GM21360 (cell line): ENCODE measurements around the gene CALML6.

Source experiments
- ATAC-seq: cut with Tn5 transposase; IDR thresholded peaks from one replicate; pipeline ENCODE4 v1.9.1; 2021; ENCODE audit warnings: mild to moderate bottlenecking, moderate library complexity; ENCODE audit not compliant: unreplicated experiment

Gene CALML6

DNA sequence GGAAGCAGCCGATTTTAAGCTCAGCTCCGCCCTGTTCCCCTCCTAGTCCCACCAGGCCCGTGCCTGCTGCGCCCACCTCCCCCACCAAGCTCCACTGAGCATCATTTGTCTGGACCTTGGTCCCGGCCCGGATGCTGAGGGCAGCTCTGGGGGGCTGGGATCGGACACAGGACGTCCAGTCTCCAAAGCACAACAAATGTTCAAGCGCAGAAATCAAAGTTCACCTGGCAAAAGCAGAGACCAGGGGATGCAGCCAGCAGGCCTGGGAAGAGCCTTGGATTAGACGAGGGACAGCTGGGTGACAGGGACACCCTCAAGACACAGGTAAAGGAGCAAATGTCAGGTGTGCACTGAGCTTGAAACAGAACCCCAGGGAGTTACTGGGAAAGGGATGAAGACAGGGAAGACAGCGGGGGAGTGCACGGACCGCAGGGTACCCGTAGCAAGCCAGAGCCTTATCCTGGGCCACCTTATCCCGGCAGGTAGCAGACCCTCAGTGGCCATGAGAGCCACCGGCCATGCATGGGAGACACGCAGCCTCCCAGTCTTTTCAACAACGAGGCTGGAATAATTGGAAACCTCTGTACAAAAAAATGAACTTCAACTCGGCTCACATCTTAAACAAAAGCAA is 26.3 kb downstream of the CALML6 start:
- ATAC-seq, result no peak

DNA sequence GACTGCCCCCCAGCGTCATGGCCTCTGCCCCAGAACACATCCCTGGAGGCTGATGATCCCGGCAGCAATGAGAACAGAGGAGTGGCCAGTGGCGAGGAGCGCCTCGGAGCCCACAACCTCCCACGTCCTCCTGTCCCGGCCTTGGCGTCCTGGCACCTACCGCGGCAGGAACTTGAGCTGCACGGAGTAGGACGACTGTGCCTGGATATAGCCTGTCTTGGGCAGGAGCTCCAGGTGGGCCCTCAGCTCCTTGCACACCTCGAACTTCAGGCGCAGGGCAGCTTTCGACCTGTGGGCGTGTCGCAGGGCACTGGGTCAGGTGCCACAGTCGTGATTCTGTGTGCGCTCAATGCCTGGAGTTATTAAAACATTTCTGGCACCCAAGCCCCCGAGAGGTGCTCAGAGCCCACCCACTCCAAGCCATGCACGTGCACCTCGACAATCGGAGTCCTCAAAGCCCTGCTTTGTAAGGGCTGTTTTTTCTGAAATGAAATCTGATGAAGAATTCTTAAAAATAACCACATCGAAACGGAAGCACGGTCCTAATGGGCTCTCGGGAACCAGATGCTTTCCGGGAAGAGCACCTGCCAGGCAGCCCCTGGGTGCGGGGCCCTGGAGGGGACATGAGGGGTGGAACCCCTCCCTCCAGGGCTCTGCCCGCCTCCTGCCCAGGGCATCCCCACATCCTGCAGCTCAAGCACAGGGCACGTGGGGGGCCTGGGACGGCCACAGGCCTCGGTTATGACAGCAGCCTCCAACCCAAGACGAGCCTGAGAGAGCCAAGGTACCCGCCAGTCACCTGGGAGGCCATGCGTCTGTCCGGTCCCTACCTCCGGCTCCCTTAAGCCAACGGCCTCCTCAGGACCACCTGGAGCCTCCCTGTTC is 27.1 kb downstream of the CALML6 start:
- ATAC-seq, result no peak

DNA sequence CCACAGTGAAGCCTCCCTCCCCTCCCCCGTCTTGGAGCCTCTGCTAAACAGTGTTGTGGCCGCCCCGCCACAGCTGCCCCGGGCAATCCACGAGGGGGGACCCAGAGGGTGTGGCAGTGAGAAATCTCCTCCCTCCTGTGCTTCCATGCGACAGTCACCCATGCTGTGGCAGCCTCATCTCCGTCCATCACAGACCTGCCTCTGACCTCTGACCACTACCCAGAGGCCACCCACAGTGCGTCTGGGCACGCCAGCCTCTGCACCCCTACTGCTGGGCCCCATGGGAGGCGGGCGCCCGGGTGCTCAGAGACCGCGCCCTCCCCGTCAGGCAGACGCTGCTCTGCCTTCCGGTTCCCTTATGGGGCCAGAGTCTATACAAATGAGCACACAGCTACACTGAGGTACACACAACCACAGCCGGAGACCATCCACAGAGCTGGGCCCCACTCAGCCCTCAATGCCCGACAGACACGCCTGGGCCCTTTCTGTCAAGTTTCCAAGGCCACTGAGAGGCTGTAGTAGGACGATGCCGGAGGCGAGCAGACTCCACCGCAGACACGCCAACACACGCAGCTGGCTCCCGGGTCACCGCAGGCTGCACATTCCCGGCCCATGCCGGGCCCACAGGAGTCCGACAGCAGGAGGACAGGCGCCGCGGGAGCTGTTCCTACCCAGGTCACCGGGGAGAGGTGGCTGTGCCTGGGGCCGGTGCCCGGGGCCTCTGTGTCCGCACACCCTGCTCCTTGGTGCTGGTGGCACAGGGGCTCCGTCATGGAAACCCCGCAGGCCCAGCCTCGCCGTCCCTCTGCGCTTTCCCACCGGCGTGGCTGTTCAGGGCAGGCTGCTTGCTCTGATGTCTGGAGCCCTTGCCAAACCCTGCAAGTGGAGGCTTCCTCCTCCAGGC is 27.9 kb downstream of the CALML6 start:
- no peak for ATAC-seq

DNA sequence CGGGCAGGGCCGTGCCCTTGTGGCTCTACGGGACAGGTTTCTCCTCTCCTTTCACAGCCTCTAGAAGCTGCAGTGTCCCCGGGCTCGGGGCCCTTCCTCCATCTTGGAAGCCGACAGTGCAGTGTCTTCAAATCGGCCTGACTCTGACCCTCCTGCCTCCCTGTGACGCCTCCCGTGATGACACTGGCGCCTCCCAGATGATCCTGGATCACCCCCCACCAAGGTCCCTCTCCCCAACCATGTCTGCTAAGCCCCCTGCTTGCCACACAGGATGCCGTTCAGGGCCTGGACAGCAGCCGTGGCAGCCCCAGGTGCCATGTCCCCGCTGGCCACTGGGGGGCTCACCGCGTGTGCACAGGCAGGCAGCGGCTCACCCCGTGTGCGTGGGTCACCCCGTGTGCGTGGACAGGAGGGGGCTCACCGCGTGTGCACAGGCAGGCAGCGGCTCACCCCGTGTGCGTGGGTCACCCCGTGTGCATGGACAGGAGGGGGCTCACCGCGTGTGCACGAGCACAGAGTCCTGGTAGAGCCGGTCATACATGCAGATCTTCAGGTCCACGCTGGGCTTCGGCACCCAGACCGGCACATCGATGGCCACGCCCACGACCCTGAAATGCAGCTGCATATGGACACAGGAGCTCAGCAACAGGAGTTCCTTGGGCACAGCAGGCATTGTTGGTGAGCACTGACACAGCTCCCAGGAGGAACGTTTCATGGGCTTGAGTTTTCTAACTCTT is 28.9 kb downstream of the CALML6 start:
- ATAC-seq, result no peak

DNA sequence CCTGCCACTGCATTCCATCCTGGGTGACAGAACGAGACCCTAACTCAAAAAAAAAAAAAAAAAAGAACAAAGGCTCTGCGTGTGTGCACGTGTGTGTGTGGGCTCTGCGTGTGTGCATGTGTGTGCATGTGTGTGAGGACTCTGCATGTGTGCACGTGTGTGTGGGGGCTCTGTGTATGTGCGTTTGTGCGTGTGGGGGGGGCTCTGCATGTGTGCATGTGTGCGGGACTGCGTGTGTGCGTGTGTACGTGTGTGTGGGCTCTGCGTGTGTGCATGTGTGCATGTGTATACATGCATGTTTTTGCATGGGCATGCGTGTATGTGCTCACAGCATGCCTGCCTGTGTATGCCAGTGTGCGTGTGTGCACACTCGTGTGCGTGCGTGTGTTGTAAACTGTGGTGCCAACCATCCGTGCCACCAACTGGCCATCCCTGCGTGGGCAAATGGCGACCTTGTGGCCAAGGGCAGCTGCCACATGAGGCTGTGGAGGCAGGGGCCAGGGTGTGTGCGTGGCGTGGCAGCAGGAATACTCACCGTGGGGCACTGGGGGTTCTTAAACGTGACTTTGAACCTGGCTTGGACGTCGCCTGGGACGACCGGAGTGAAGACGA is 30.8 kb downstream of the CALML6 start:
- no peak for ATAC-seq

DNA sequence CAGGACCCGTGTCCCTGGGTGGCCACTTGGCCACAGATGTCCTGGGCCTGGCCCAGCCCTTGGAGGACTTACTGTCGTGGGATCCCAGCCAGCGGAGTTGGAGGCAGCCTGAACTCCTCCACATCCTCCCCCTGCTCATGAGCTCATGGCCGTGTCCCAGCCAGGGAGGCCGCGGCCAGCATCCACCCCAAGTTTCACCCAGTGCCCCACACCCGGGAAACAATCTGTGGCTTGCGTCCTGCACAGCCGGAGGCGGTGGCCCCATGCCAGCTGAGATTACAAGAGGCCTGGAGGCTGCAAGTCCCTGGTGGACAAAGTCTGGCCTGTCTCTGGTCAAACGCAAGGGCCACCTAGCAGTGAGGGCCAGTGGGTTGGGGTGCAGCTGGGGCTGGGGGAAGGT is 31.5 kb downstream of the CALML6 start:
- no peak for ATAC-seq

DNA sequence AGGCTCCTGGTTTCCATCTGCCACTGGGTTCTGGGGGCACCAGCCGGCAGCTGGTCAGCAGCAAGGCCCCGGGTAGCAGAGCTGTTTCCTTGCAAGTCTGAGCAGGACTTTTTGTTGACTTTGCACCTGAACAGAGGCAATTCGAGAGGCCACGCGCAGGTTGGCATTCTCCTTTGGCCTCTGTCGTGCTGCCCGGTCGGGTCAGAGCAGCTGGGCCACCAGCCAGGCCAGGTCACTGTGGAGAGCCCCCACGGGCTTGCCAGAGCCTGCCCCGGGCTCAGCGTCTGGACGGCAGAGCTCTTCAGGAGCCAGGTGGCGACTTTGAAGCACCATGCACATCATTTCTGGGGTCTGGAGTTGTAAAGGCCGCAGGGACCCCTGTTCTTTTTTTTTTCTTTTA is 32.4 kb downstream of the CALML6 start:
- no peak for ATAC-seq

DNA sequence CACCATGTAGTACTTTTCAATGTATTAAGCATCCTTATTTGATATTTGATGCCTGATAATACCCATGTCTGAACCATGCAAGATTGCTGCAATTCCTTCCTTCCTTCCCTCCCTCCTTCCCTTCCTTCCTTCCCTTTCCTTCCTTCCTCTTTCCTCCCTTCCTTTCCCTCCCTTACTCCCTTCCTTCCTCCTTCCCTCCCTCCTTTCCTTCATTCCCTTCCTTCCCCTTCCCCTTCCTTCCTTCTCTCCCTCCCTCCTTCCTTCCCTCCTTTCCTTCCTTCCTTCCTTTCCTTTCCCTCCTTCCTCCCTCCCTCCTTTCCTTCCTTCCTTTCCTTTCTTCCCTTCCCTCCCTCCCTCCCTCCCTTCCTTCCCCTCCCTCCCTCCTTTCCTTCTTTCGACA is 33.7 kb downstream of the CALML6 start:
- no peak for ATAC-seq

DNA sequence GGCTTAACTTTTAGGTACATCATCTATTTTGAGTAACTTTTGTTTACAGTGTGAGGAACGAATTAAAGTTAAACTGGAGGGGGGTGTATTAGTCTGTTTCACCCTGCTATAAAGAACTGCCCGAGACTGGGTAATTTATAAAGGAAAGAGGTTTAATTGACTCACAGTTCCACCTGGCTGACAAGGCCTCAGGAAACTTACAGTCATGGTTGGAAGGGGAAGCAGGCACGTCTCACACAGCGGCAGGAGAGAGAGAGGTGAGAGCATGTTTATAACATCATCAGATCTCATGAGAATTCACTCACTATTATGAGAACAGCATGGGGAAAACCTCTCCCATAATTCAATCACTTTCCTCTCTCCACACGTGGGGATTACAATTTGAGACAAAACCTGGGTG is 35.9 kb downstream of the CALML6 start:
- ATAC-seq, result no peak

DNA sequence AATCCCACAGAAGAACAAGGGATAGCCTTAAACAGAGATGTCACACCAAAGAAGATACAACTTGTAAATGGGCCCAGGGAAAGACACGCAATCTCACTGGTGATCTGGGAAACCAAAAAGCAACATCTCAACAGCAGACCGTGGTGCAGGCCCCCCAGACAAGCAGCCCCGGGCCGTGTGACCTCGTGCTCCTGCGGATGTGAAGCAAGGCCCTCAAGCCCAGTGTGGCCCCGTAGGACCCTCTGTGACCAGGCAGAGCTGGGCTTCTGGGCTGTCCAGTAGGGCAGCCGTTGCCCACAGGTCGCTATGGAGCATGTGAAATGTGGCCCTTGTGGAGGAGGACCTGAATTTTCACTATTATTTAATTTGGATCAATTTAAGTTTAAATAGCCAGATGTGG is 39.0 kb downstream of the CALML6 start:
- no peak for ATAC-seq

DNA sequence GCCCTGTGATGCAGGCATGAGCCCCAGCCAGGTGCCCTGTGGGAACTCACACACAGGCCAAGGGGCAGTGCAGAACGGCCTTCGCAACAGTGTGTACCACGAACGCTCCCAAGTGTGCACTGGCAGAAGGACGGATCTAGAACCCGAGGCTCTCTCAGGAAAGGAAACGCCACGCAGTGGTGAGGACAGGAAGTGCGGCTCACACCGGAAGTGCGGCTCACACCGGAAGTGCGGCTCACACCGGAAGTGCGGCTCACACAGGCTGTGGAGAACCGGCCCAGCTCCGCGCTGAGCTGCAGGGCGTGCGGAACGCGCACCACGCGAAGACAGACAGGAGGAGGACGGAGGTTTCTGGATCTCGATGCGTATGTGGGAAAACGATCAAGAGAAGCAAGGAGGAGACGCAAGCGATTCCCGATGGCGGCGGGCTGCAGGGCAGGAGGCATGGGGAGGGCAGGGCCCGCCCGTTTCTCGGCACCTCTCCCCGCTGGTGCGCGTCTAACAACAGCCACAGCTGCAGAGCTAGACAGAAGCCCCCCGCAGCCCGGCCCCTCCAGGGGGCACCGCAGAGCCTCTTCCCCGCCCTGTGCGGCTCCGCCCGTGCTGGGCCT is 39.9 kb downstream of the CALML6 start:
- ATAC-seq, result no peak

DNA sequence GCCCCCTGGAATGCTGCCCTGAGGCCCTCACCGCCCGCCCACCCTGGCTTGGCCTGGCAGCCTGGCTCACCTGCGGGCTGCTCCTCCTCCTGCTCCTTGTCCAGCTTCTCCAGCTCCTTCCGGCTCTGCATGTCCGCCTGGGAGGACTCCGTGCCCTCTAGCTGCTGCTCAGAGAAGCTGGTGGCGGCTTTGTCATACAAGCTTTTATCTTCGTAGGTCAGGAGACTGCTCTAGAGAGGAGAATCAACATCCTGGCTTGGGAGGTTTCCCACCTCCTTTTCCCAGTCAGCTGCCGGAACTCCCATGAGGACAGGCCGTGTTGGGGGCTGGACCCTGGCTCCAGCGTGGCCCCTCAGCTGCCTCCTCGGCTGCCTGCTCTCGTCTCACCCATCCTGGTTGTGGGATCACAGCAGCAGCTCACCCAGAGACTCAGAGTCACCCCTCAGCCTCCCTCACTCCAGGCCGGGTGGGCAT is 40.6 kb downstream of the CALML6 start:
- no peak for ATAC-seq

DNA sequence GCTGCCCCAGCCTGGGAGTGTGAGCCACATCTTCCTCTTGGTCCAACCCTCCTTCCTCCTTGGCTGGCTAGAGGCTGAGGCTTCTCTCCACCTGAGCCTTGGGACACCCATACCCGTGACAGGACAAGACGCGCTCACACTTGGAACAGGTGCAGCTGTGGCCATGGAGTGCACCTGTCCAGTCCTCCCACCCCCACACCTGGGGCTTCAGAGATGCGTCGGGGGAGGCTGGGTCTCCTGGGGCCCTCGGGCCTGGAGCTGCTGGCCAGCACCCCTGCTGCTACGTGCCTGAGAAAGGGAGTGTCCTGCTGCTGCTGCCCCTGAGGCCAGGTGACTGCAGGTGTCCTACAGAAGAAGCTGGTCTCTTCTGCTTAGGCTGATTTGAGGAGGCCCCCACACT is 41.0 kb downstream of the CALML6 start:
- ATAC-seq, result no peak

DNA sequence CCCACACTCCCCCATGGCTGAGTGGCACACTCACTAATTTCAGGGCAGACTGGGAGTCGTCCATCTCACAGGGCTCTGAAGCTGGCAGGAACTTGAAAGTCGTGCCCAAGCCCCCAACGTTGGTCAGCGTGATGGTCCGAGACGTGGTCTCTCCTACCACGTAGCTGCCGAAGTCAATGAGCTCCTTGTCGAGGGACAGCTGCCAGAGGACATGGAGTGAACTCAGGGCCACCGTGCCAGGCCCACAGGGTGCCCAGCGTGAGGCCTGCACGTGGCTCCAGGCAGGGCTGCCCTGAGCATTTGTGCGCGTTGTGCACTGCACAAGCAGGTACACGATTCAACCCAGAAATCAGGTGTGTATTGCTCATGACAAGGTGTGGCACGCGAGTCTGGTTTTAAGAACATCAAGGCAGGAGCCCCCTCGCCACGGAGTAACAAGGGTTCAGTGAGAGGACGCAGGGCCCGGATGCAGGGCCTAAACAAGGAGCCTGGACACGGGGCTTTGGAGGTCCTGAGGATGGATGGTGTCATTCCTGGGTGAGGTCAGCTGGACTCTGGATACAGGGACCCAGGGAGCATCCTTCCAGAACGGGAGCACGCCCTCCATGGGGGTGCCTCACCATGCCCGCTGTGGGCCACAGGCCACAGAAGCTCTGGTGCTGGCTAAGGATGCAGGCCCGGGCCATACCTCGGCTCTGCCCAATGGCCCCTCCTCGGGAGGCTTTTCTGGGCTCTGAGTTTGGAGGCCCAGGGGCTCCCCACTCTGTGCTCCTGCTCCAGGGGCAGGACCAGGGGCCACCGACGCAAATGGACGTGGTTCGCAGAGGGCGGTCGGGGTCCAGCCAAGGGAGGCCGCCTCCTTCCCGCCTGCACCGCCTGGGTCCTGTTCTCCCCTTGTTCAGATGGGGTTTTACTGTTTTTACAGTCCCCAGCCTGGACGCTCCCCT is 41.8 kb downstream of the CALML6 start:
- no peak for ATAC-seq

DNA sequence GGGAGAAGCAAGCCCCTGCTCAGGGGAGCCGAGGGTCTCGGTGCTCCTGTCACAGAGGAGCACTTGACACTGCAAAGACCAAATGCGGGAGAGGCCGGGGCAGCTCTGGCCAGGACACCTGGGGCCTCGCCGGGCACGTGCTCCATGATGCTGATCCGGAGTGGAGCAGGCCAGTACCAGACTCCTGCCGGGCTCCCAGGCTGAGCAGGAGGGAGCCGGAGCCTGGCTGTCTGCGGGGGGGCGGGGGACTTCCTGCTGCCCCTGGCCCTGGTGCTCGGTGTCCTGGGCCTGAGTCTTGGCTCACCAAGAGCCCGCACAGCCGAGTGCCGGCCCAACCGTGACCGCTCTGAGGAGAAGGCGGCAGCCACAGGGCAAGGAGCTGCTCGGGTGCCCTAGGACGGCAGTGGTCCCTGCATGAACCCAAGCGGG is 42.5 kb downstream of the CALML6 start:
- no peak for ATAC-seq

DNA sequence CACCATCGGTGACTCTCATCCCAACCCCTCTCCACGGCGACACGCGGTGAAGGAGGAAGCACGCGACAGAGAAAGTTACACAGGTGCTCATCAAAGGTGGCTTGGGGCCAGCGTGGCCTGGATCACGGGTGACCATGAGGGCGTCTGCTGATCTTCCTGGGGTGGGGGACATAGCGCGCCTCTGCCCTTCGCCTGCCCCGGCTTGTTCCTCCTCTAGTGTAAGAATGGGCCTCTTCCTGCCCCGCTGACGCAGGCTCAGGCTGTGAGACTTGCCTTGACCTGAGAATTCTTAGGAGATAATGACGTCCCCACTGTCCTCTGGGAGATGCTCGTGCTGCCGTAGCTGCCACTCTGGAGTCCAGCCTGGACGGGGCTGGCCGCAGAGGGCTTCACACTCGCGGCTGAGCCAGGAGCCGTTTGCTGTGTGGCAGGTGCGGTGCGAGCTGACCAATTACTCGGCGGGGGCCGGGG is 43.0 kb downstream of the CALML6 start:
- ATAC-seq, result no peak

DNA sequence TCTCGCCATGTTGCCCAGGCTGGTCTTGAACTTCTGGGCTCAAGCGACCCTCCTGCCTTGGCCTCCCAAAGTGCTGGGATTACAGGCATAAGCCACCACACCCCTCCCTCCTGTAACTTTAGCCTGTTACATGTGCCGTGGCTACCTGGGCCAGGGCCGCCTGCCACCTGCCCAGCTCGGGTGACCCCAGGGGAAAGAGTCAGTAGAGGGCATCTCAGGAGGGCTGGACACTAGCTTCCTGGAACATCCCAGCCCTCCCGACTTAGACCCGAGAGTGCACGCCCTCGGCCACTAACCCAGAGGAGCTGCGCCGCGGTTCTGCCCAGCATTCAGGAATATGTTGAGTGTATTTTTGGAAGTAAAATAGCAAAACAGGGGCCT is 44.4 kb downstream of the CALML6 start:
- no peak for ATAC-seq

DNA sequence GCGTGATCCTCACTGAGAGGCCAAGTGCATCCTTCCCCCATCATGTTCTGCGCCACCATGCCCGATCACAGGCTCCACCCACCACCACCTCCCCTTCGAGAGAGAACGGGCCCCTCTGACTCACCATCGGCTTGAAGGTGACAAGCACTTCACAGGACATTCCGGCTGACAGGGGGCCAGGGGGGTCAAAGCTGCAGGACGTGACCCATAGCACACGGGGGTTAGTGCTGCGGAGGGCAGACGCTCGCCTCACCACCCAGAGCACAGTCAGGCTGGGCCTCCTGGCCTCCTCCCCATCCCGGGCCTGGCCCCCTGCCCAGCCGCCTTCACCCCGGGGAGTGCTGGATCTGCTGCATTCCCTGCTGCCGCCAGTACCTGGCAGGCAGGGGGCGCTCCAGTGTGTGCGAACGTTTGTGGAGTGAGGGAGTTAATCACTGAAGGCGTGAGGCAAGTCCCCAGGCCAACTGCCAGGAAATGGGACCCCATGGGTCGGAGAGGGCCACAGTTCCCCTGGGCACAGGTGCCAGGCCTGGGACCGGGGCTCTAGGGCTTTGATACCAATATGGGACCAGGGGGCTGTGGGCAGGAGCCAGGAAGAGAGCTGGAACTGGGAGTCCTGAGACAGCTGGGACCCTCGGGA is 44.9 kb downstream of the CALML6 start:
- ATAC-seq, result no peak
